T-helper 9 cell (primary cell): ENCODE data around the gene DENND5B.
"Not testable (repeated sequence)": the region's sequence is repeated elsewhere in the genome, so short reads cannot be mapped to it uniquely, and the experiment has no call there.

Source experiments
- DNase-seq: peaks from one replicate; pipeline ENCODE4 v3.0.0-alpha.2; 2020

DENND5B gene

GRCh38 chr12:31460024-31460423 lies 130.9 kb downstream of the DENND5B start:
- no peak for DNase-seq

- no peak for DNase-seq
Observed at GRCh38 chr12:31456562-31456961, 134.4 kb downstream of the DENND5B start.

- no peak for DNase-seq
Observed at GRCh38 chr12:31444736-31445135, 146.2 kb downstream of the DENND5B start.

- DNase-seq, result no peak
Observed at GRCh38 chr12:31440586-31440985, 150.3 kb downstream of the DENND5B start.

- no peak for DNase-seq
Observed at GRCh38 chr12:31440134-31440533, 150.8 kb downstream of the DENND5B start.

GRCh38 chr12:31431721-31432240 lies 159.2 kb downstream of the DENND5B start:
- no peak for DNase-seq

GRCh38 chr12:31423405-31423804 lies 167.5 kb downstream of the DENND5B start:
- no peak for DNase-seq

- DNase-seq, result no peak
Observed at GRCh38 chr12:31412292-31412801, 178.6 kb downstream of the DENND5B start.

GRCh38 chr12:31408763-31409162 lies 182.2 kb downstream of the DENND5B start:
- DNase-seq, result no peak

- no peak for DNase-seq
Observed at GRCh38 chr12:31407562-31407961, 183.4 kb downstream of the DENND5B start.

- DNase-seq, result no peak
Observed at GRCh38 chr12:31406345-31406744, 184.6 kb downstream of the DENND5B start.

GRCh38 chr12:31405021-31405420 lies 185.9 kb downstream of the DENND5B start:
- DNase-seq, result no peak

- DNase-seq, result peak; percentile 7
Observed at GRCh38 chr12:31403099-31403607, 187.8 kb downstream of the DENND5B start.

- no peak for DNase-seq
Observed at GRCh38 chr12:31393004-31393550, 197.9 kb downstream of the DENND5B start.

- DNase-seq, result no peak
Observed at GRCh38 chr12:31390991-31391390, 199.9 kb downstream of the DENND5B start.

GRCh38 chr12:31388713-31389112 lies 202.2 kb downstream of the DENND5B start:
- DNase-seq, result no peak

GRCh38 chr12:31387466-31387865 lies 203.5 kb downstream of the DENND5B start:
- no peak for DNase-seq

- no peak for DNase-seq
Observed at GRCh38 chr12:31387011-31387410, 203.9 kb downstream of the DENND5B start.

GRCh38 chr12:31386364-31386777 lies 204.6 kb downstream of the DENND5B start:
- no peak for DNase-seq

- DNase-seq, result not testable (repeated sequence)
Observed at GRCh38 chr12:31377210-31377609, 213.7 kb downstream of the DENND5B start.

- DNase-seq, result not testable (repeated sequence)
Observed at GRCh38 chr12:31375422-31375821, 215.5 kb downstream of the DENND5B start.

- DNase-seq, result no peak
Observed at GRCh38 chr12:31371256-31371620, 219.7 kb downstream of the DENND5B start.

- no peak for DNase-seq
Observed at GRCh38 chr12:31370531-31371255, 220.2 kb downstream of the DENND5B start.
